Mucosa of descending colon (tissue), 3 donors: ENCODE measurements around the gene SIN3B. TPM values are rescaled to one million over a fixed set of nuclear protein-coding genes. Genes with fewer than 3 reads are reported as not detected.
"Not testable (repeated sequence)": the region's sequence is repeated elsewhere in the genome, so short reads cannot be mapped to it uniquely, and the experiment has no call there.

ENCODE experiments used
- ATAC-seq: fragments of 200-7000 bp; cut with Tn5 transposase; one replicate; pipeline ENCODE4 v1.9.1; 2020; ENCODE audit warnings: mild to moderate bottlenecking, moderate library complexity
- DNase-seq, 3 donors: peaks; one replicate each; pipeline ENCODE4 v3.0.0-alpha.2; 2020
- H3K36me3 ChIP-seq: fragments of 200-600 bp; one replicate; pipeline ENCODE4 v1.8.0; 2021; ENCODE audit warnings: low read depth, mild to moderate bottlenecking
- H3K4me1 ChIP-seq: fragments of 200-600 bp; one replicate; pipeline ENCODE4 v1.8.0; 2021; ENCODE audit warnings: low read depth, mild to moderate bottlenecking
- H3K4me3 ChIP-seq: fragments of 200-600 bp; one replicate; pipeline ENCODE4 v1.8.0; 2021; ENCODE audit warnings: mild to moderate bottlenecking
- H3K9me3 ChIP-seq: fragments of 200-600 bp; one replicate; pipeline ENCODE4 v1.8.0; 2021; ENCODE audit warnings: mild to moderate bottlenecking
- CTCF ChIP-seq: fragments of 200-600 bp; IDR thresholded peaks from one replicate; pipeline ENCODE4 v1.8.0; 2022; ENCODE audit warnings: antibody characterized with exemption, mild to moderate bottlenecking
- intact Hi-C, 2 donors: fragments of 100-400 bp; cut with DNase I in 1 of 2; cut with micrococcal nuclease in 1 of 2; formaldehyde crosslinking; loops; one replicate each; pipeline versions ENCODE4 v1.11.0 to v1.11.1; 2022; cut with DNase I, micrococcal nuclease
- total RNA-seq, 3 donors: library from RNA; stranded (reverse); fragmentation: NEBNext Ultra II Directional in 2 of 3; extraction: Animal tissue kit (Norgen Biotek cat#: 25700) in 2 of 3; gene quantifications; one replicate each; pipeline versions ENCODE4 v1.2.1 to v1.2.4, GENCODE V29; 2021 to 2023
- donor health status: DM: no; HTN: no; CAD: no; lungs with moderate emphysema.
- donor health status: DM: no; HTN: no; CAD: no.
- donor health status: DM: no; HTN: yes; CAD: no.

Gene SIN3B
- total RNA-seq, 3 donors from 2014 or later = 30.7 to 56.6 (median 38.9) TPM

- ATAC-seq = no peak
- Histone ChIP-seq H3K4me1 (no peaks in the 10 kb centered on the region), H3K4me3 (no peak overlapping the region), H3K9me3 (peaks cover 11% of the 10 kb centered on the region), H3K36me3 (no peaks in the 10 kb centered on the region)
- intact Hi-C loops = no loop called here
- DNase-seq = no peak
- TF ChIP-seq CTCF = no peak
Measured at GRCh38 chr19:16790051-16790450, 39.1 kb upstream of the SIN3B start.

GRCh38 chr19:16791942-16792341 lies 37.3 kb upstream of the SIN3B start:
- TF ChIP-seq CTCF = no peak
- no peak for DNase-seq
- Histone ChIP-seq H3K36me3 (no peaks in the 10 kb centered on the region), H3K9me3 (peaks cover 22% of the 10 kb centered on the region), H3K4me1 (no peaks in the 10 kb centered on the region), H3K4me3 (no peak overlapping the region)
- intact Hi-C loops = no loop called here
- ATAC-seq = no peak

GRCh38 chr19:16794456-16795441 lies 34.4 kb upstream of the SIN3B start:
- ATAC-seq = no peak
- Histone ChIP-seq H3K9me3 (peaks cover 13% of the 10 kb centered on the region), H3K4me1 (no peaks in the 10 kb centered on the region), H3K36me3 (no peaks in the 10 kb centered on the region), H3K4me3 (no peak overlapping the region)
- intact Hi-C loops = no loop called here
- DNase-seq = no peak
- TF ChIP-seq CTCF = no peak

GRCh38 chr19:16795731-16796130 lies 33.5 kb upstream of the SIN3B start:
- ATAC-seq = no peak
- DNase-seq = no peak
- Histone ChIP-seq H3K4me3 (no peak overlapping the region), H3K9me3 (peaks cover 12% of the 10 kb centered on the region), H3K36me3 (no peaks in the 10 kb centered on the region), H3K4me1 (no peaks in the 10 kb centered on the region)
- intact Hi-C loops = no loop called here
- no peak for TF ChIP-seq CTCF

GRCh38 chr19:16797876-16798275 lies 31.3 kb upstream of the SIN3B start:
- intact Hi-C loops = no loop called here
- H3K4me3 ChIP-seq = no peak overlapping the region
- DNase-seq (no peak), ATAC-seq (no peak)
- H3K4me1 ChIP-seq = no peaks in the 10 kb centered on the region
- no peak for TF ChIP-seq CTCF
- H3K9me3 ChIP-seq = peaks cover 12% of the 10 kb centered on the region
- H3K36me3 ChIP-seq = no peaks in the 10 kb centered on the region

GRCh38 chr19:16798326-16798725 lies 30.9 kb upstream of the SIN3B start:
- H3K4me3 ChIP-seq, H3K4me1 ChIP-seq, DNase-seq, ATAC-seq, H3K36me3 ChIP-seq, intact Hi-C loops: not testable (repeated sequence)
- H3K9me3 ChIP-seq = peaks cover 12% of the 10 kb centered on the region
